Measurements from ENCODE around the gene PDK3.

GRCh38 chrX:24567169-24567568 lies 102.1 kb downstream of the PDK3 start:
- TF ChIP-seq CTCF (IDR thresholded peaks at IDR 0.05) (no peak), POLR2AphosphoS5 (IDR thresholded peaks at IDR 0.05) (no peak), EP300 (IDR thresholded peaks at IDR 0.05) (no peak)
